ENCODE measurements around the gene SSBP3. TPM values are rescaled to one million over a fixed set of nuclear protein-coding genes. Genes with fewer than 3 reads are reported as not detected.

Gene SSBP3
- polyA plus RNA-seq, 6 donors from 2014 or later: 1.7 to 4.2 (median 2.2) TPM

- no peaks in the 10 kb centered on the region for H3K27me3 Mint-ChIP-seq
- no peaks in the 10 kb centered on the region for H3K36me3 Mint-ChIP-seq
- no peak overlapping the region for H3K27ac Mint-ChIP-seq
Measured at GRCh38 chr1:54250670-54251069, 155.5 kb downstream of the SSBP3 start.

GRCh38 chr1:54249819-54250435 lies 156.3 kb downstream of the SSBP3 start:
- no peaks in the 10 kb centered on the region for H3K9me3 Mint-ChIP-seq
- H3K27ac Mint-ChIP-seq: peak overlapping the region in 1 of 6 donors; percentile 74
- H3K4me1 Mint-ChIP-seq: peaks cover 0 to 2% (median 0%) of the 10 kb centered on the region in 3 donors
- ATAC-seq (ENCODE audit: low read depth in 2 of 2): no peak
- no peak overlapping the region for H3K4me3 Mint-ChIP-seq
- H3K27me3 Mint-ChIP-seq: no peaks in the 10 kb centered on the region
- H3K36me3 Mint-ChIP-seq: no peaks in the 10 kb centered on the region
- no peak for DNase-seq

More at GRCh38 chr1:54250670-54251069, 155.5 kb downstream of the SSBP3 start:
- no peaks in the 10 kb centered on the region for H3K9me3 Mint-ChIP-seq
- H3K4me1 Mint-ChIP-seq: peaks cover 0 to 2% (median 0%) of the 10 kb centered on the region in 3 donors
- H3K4me3 Mint-ChIP-seq: no peak overlapping the region
- ATAC-seq (ENCODE audit: low read depth in 2 of 2) (no peak), DNase-seq (no peak)

- Mint-ChIP-seq H3K36me3 (no peaks in the 10 kb centered on the region), H3K4me3 (no peak overlapping the region), H3K27ac (no peak overlapping the region)
Measured at GRCh38 chr1:54248966-54249365, 157.2 kb downstream of the SSBP3 start.

GRCh38 chr1:54247863-54248515 lies 158.2 kb downstream of the SSBP3 start:
- Mint-ChIP-seq H3K4me1 (no peaks in the 10 kb centered on the region), H3K36me3 (no peaks in the 10 kb centered on the region), H3K27ac (no peak overlapping the region), H3K9me3 (no peaks in the 10 kb centered on the region), H3K27me3 (no peaks in the 10 kb centered on the region), H3K4me3 (no peak overlapping the region)
- DNase-seq (no peak), ATAC-seq (ENCODE audit: low read depth in 2 of 2) (no peak)

More at GRCh38 chr1:54248966-54249365, 157.2 kb downstream of the SSBP3 start:
- Mint-ChIP-seq H3K9me3 (no peaks in the 10 kb centered on the region), H3K4me1 (no peaks in the 10 kb centered on the region), H3K27me3 (no peaks in the 10 kb centered on the region)
- ATAC-seq (ENCODE audit: low read depth in 2 of 2): no peak
- DNase-seq: no peak

- H3K4me3 Mint-ChIP-seq: no peak overlapping the region
- DNase-seq (no peak), ATAC-seq (ENCODE audit: low read depth in 2 of 2) (no peak)
- no peaks in the 10 kb centered on the region for H3K27me3 Mint-ChIP-seq
- H3K9me3 Mint-ChIP-seq: no peaks in the 10 kb centered on the region
- H3K36me3 Mint-ChIP-seq: no peaks in the 10 kb centered on the region
- no peak overlapping the region for H3K27ac Mint-ChIP-seq
- H3K4me1 Mint-ChIP-seq: no peaks in the 10 kb centered on the region
Measured at GRCh38 chr1:54246116-54246721, 160.0 kb downstream of the SSBP3 start.

GRCh38 chr1:54245501-54245900 lies 160.7 kb downstream of the SSBP3 start:
- no peaks in the 10 kb centered on the region for H3K36me3 Mint-ChIP-seq
- no peaks in the 10 kb centered on the region for H3K4me1 Mint-ChIP-seq
- H3K27ac Mint-ChIP-seq: no peak overlapping the region

GRCh38 chr1:54244655-54245054 lies 161.5 kb downstream of the SSBP3 start:
- H3K4me3 Mint-ChIP-seq: no peak overlapping the region
- no peaks in the 10 kb centered on the region for H3K36me3 Mint-ChIP-seq
- no peaks in the 10 kb centered on the region for H3K4me1 Mint-ChIP-seq
- no peak for DNase-seq
- ATAC-seq (ENCODE audit: low read depth in 2 of 2): no peak
- no peaks in the 10 kb centered on the region for H3K27me3 Mint-ChIP-seq
- H3K9me3 Mint-ChIP-seq: no peaks in the 10 kb centered on the region
- H3K27ac Mint-ChIP-seq: peak overlapping the region in 1 of 6 donors; percentile 79

More at GRCh38 chr1:54245501-54245900, 160.7 kb downstream of the SSBP3 start:
- no peaks in the 10 kb centered on the region for H3K9me3 Mint-ChIP-seq
- ATAC-seq (ENCODE audit: low read depth in 2 of 2) (no peak), DNase-seq (no peak)
- no peaks in the 10 kb centered on the region for H3K27me3 Mint-ChIP-seq
- H3K4me3 Mint-ChIP-seq: no peak overlapping the region

GRCh38 chr1:54243022-54243421 lies 163.2 kb downstream of the SSBP3 start:
- Mint-ChIP-seq H3K27me3 (no peaks in the 10 kb centered on the region), H3K4me3 (no peak overlapping the region), H3K27ac (peak overlapping the region in 1 of 6 donors; percentile 30), H3K4me1 (no peaks in the 10 kb centered on the region), H3K36me3 (no peaks in the 10 kb centered on the region), H3K9me3 (no peaks in the 10 kb centered on the region)
- no peak for DNase-seq
- no peak for ATAC-seq (ENCODE audit: low read depth in 2 of 2)

GRCh38 chr1:54241364-54241763 lies 164.8 kb downstream of the SSBP3 start:
- Mint-ChIP-seq H3K9me3 (no peaks in the 10 kb centered on the region), H3K27ac (peak overlapping the region in 1 of 6 donors; percentile 54), H3K4me3 (no peak overlapping the region), H3K4me1 (no peaks in the 10 kb centered on the region), H3K36me3 (peaks cover 5 to 8% of the 10 kb centered on the region in 2 donors), H3K27me3 (no peaks in the 10 kb centered on the region)
- ATAC-seq (ENCODE audit: low read depth in 2 of 2) (no peak), DNase-seq (no peak)

GRCh38 chr1:54240741-54241335 lies 165.4 kb downstream of the SSBP3 start:
- H3K27ac Mint-ChIP-seq: peak overlapping the region in 1 of 6 donors; percentile 24
- H3K36me3 Mint-ChIP-seq: peaks cover 5 to 8% of the 10 kb centered on the region in 2 donors
- H3K4me1 Mint-ChIP-seq: no peaks in the 10 kb centered on the region
- DNase-seq (no peak), ATAC-seq (ENCODE audit: low read depth in 2 of 2) (no peak)
- H3K4me3 Mint-ChIP-seq: no peak overlapping the region
- no peaks in the 10 kb centered on the region for H3K27me3 Mint-ChIP-seq
- no peaks in the 10 kb centered on the region for H3K9me3 Mint-ChIP-seq

GRCh38 chr1:54239631-54240031 lies 166.6 kb downstream of the SSBP3 start:
- Mint-ChIP-seq H3K27me3 (no peaks in the 10 kb centered on the region), H3K36me3 (peaks cover 5 to 8% of the 10 kb centered on the region in 2 donors), H3K27ac (no peak overlapping the region), H3K4me1 (peaks cover 0 to 4% (median 3%) of the 10 kb centered on the region in 3 donors), H3K9me3 (no peaks in the 10 kb centered on the region), H3K4me3 (no peak overlapping the region)
- no peak for DNase-seq
- no peak for ATAC-seq (ENCODE audit: low read depth in 2 of 2)

GRCh38 chr1:54239035-54239383 lies 167.2 kb downstream of the SSBP3 start:
- DNase-seq: no peak

GRCh38 chr1:54238353-54239034 lies 167.7 kb downstream of the SSBP3 start:
- Mint-ChIP-seq H3K27ac (peak overlapping the region in 1 of 6 donors; percentile 47), H3K4me3 (no peak overlapping the region), H3K27me3 (no peaks in the 10 kb centered on the region), H3K9me3 (no peaks in the 10 kb centered on the region), H3K4me1 (peaks cover 0 to 5% (median 3%) of the 10 kb centered on the region in 3 donors), H3K36me3 (peaks cover 5 to 8% of the 10 kb centered on the region in 2 donors)
- DNase-seq (no peak), ATAC-seq (ENCODE audit: low read depth in 2 of 2) (no peak)

More at GRCh38 chr1:54239035-54239383, 167.2 kb downstream of the SSBP3 start:
- no peaks in the 10 kb centered on the region for H3K9me3 Mint-ChIP-seq
- no peak for ATAC-seq (ENCODE audit: low read depth in 2 of 2)
- H3K4me3 Mint-ChIP-seq: no peak overlapping the region
- no peak overlapping the region for H3K27ac Mint-ChIP-seq
- H3K27me3 Mint-ChIP-seq: no peaks in the 10 kb centered on the region
- H3K4me1 Mint-ChIP-seq: peaks cover 0 to 5% (median 3%) of the 10 kb centered on the region in 3 donors
- peaks cover 5 to 8% of the 10 kb centered on the region in 2 donors for H3K36me3 Mint-ChIP-seq
